SJCRH30 (cell line): ENCODE results near the gene NXPE1. TPM values are rescaled to one million over a fixed set of nuclear protein-coding genes. Genes with fewer than 3 reads are reported as not detected.

ENCODE experiments used
- DNase-seq, 2 experiments: peaks; one replicate each; pipeline ENCODE4 v3.0.0-alpha.2; 2015 to 2020
- H3K27ac ChIP-seq: fragments of 250-450 bp; sonication (Bioruptor Pico); 2 replicates; pipeline ENCODE4 v1.5.1; 2020; ENCODE audit warnings: mild to moderate bottlenecking, moderate library complexity
- H3K27me3 ChIP-seq: fragments of 250-450 bp; sonication (Bioruptor Pico); 2 replicates; pipeline ENCODE4 v1.5.1; 2020; ENCODE audit warnings: mild to moderate bottlenecking, moderate library complexity
- H3K36me3 ChIP-seq: fragments of 250-450 bp; sonication (Bioruptor Pico); 2 replicates; pipeline ENCODE4 v1.5.1; 2020; ENCODE audit warnings: mild to moderate bottlenecking, moderate library complexity
- H3K4me1 ChIP-seq: fragments of 250-450 bp; sonication (Bioruptor Pico); 2 replicates; pipeline ENCODE4 v1.5.1; 2020; ENCODE audit warnings: mild to moderate bottlenecking, moderate library complexity
- H3K4me3 ChIP-seq: fragments of 250-450 bp; sonication (Bioruptor Pico); 2 replicates; pipeline ENCODE4 v1.5.1; 2020; ENCODE audit warnings: mild to moderate bottlenecking, moderate library complexity
- H3K9me3 ChIP-seq: fragments of 250-450 bp; sonication (Bioruptor Pico); replicated peaks from 2 replicates; pipeline ENCODE4 v1.5.1; 2020; ENCODE audit warnings: mild to moderate bottlenecking, moderate library complexity
- total RNA-seq: library from RNA; depleted of rRNA; stranded (reverse); fragments of >200 nt; shearing (Covaris generic); gene quantifications from 2 replicates; pipeline ENCODE4 v1.2.3, GENCODE V29; 2014

Gene NXPE1
- total RNA-seq, 1 experiment from 2014 or later: not detected

DNA sequence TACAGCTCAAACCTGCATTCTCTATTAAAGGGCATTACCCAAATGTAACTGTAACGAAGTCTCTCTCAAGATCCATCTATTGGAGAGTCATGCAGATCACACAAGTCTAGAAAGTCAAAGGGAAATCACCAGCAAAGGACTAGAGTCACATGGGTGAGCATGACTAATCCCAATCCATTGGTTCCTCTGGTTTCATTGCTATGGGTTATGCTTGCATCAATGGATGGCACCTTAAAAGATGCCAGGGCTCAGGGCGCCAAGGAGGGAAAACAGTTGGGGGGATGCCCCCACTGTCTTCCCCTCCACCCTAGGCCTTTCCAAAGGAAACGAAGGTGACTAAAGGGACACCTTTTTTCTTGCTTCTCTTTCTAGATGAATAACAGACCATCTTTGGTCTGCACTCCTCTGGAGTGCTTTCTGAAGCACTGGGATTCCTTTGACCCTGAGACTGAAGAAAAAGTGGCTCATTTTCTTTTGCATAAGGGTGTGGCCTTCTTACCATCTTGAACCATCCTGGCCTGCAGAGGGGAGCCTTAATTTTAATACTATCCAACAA lies 27.8 kb upstream of the NXPE1 start:
- H3K4me1 ChIP-seq: no peaks in the 10 kb centered on the region
- H3K27me3 ChIP-seq: no peaks in the 10 kb centered on the region
- no peak overlapping the region for H3K27ac ChIP-seq
- no peaks in the 10 kb centered on the region for H3K9me3 ChIP-seq
- DNase-seq: no peak
- no peak overlapping the region for H3K4me3 ChIP-seq
- no peaks in the 10 kb centered on the region for H3K36me3 ChIP-seq

- peak; percentile 2 to 8 for DNase-seq
- no peaks in the 10 kb centered on the region for H3K36me3 ChIP-seq
- no peak overlapping the region for H3K27ac ChIP-seq
- no peaks in the 10 kb centered on the region for H3K27me3 ChIP-seq
- H3K4me3 ChIP-seq: no peak overlapping the region
- H3K9me3 ChIP-seq: no peaks in the 10 kb centered on the region
- no peaks in the 10 kb centered on the region for H3K4me1 ChIP-seq
Measured at GRCh38 chr11:114586797-114587196, 27.1 kb upstream of the NXPE1 start.

- H3K9me3 ChIP-seq: no peaks in the 10 kb centered on the region
Measured at GRCh38 chr11:114571712-114572111, 12.0 kb upstream of the NXPE1 start.

GRCh38 chr11:114569801-114570200 lies 10.1 kb upstream of the NXPE1 start:
- no peak overlapping the region for H3K27ac ChIP-seq
- H3K36me3 ChIP-seq: no peaks in the 10 kb centered on the region
- H3K27me3 ChIP-seq: no peaks in the 10 kb centered on the region
- no peaks in the 10 kb centered on the region for H3K4me1 ChIP-seq
- H3K9me3 ChIP-seq: no peaks in the 10 kb centered on the region
- no peak for DNase-seq
- H3K4me3 ChIP-seq: no peak overlapping the region

More at GRCh38 chr11:114571712-114572111, 12.0 kb upstream of the NXPE1 start:
- H3K36me3 ChIP-seq: no peaks in the 10 kb centered on the region
- no peaks in the 10 kb centered on the region for H3K4me1 ChIP-seq
- no peak overlapping the region for H3K4me3 ChIP-seq
- no peak overlapping the region for H3K27ac ChIP-seq
- DNase-seq: no peak
- H3K27me3 ChIP-seq: no peaks in the 10 kb centered on the region

DNA sequence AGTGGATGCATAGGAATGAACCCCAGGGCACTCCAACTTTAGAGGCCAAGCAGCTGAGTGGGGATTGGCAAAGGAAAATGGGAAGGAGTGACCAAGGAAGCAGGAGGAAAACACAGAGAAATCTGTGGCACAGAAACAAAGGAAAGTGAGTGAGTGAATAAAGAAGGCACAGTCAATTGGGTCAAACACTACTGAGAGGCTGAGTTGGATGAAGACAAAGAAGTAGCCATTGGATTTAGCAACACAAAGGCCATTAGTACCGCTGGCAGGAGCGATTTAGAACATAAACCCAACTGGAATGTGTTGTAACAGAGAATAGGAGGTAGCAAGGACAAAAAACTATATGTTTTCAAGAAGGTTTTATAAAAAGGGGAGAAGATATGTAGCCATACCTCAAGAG lies 6.6 kb upstream of the NXPE1 start:
- Histone ChIP-seq H3K9me3 (no peaks in the 10 kb centered on the region), H3K36me3 (no peaks in the 10 kb centered on the region), H3K4me3 (no peak overlapping the region), H3K27me3 (no peaks in the 10 kb centered on the region), H3K27ac (no peak overlapping the region), H3K4me1 (no peaks in the 10 kb centered on the region)
- DNase-seq: no peak

DNA sequence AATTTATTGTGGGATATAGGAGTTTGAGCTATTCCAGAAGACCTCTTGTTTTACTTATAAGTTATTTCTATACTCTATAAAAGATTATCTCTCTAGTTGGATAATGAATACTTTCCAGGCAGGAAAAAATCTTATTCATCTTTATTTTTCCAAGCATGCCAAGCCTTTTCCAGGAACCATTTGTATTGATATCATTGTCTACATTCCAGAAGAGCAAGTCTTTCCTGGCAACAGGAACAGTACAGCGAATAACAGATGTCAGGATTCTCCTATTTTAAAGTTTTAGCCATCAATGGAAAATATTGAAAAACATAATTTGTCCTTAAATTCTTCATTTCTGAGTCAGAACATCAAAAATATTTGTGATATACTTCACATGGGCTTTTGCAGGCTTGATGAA lies 5.2 kb upstream of the NXPE1 start:
- Histone ChIP-seq H3K4me1 (no peaks in the 10 kb centered on the region), H3K9me3 (no peaks in the 10 kb centered on the region), H3K4me3 (no peak overlapping the region), H3K27ac (no peak overlapping the region), H3K27me3 (no peaks in the 10 kb centered on the region), H3K36me3 (no peaks in the 10 kb centered on the region)
- no peak for DNase-seq

DNA sequence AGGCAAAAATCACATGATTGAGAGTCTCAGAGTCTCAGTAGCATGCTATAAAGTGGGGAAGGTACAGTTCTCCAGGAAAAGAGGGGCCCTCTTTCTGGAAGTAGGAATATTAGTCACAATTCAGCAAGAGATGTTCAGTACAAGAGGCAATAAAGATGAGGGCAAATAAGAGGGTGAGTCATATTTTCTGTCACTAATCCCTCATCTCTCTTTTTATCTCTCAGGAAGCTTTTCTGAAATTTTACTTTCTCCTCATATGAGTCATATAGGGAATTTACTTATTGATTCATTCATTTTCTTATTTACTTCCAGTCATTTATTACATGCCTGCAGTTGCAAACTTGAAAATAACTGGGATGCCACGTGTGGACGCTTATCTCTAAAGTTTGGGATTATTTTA lies 3.4 kb upstream of the NXPE1 start:
- Histone ChIP-seq H3K9me3 (no peaks in the 10 kb centered on the region), H3K27ac (no peak overlapping the region)

DNA sequence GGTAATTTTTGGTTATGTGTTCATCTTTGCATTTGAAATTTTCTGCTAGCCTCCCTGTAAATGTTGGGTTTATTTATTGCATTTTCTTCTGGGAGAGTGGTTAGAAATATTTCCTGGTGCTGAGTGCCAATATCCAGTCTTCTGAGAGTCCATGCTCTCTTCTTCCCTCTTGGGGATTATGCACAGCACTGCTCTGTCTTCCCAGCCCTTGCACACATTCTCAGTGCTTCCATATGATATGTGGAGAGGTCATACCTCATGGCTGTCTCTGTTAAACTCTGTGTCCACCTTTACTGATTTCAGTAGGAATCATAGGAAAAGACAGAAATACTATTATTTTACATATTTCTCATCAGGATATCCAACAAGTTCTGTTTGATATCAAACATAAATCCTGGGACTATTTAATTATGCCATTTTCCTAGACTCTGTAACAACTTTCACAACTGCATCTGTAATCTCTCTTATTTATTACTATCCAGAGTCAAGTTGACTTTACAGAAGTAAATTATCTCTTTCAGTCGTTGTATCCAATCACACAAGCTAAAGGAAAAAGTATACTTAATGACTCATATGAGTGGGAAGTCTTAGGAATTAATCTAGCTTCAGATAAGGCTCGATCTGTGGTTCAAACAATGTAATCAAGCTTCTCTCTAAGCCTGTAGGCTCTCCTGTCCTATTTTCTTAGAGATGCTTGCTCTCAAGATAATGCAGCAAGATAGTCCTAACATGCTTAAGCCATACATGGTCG lies 2.7 kb upstream of the NXPE1 start:
- Histone ChIP-seq H3K9me3 (no peaks in the 10 kb centered on the region), H3K27ac (no peak overlapping the region), H3K4me3 (no peak overlapping the region), H3K27me3 (no peaks in the 10 kb centered on the region), H3K4me1 (no peaks in the 10 kb centered on the region), H3K36me3 (no peaks in the 10 kb centered on the region)
- DNase-seq: no peak

More for the DNA sequence above, 3.4 kb upstream of the NXPE1 start:
- no peak overlapping the region for H3K4me3 ChIP-seq
- H3K27me3 ChIP-seq: no peaks in the 10 kb centered on the region
- no peaks in the 10 kb centered on the region for H3K36me3 ChIP-seq
- H3K4me1 ChIP-seq: no peaks in the 10 kb centered on the region
- DNase-seq: no peak

DNA sequence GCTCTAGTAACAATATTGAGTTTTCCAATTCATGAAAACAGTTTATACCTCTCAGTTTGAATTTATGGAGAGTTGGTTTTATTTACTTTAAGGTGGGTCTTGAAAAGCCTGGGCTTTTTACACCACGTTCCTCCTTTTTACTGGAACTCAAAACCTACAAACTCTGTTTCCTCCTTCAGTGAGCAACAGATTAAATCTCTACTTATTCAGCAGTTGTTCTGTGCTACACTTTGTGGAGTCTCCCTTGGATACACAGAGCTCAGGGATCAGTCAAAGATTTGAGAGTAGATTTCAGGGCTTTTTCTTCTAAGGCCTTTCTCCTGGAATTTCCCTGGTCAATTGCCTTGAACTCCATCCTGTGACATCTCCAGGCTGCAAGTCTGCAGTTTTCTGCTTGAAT lies 3.5 kb downstream of the NXPE1 start:
- H3K36me3 ChIP-seq: no peaks in the 10 kb centered on the region
- no peak overlapping the region for H3K27ac ChIP-seq
- no peak overlapping the region for H3K4me3 ChIP-seq
- no peaks in the 10 kb centered on the region for H3K27me3 ChIP-seq
- H3K4me1 ChIP-seq: no peaks in the 10 kb centered on the region
- DNase-seq: peak in 1 of 2 experiments; percentile 0
- H3K9me3 ChIP-seq: no peaks in the 10 kb centered on the region

DNA sequence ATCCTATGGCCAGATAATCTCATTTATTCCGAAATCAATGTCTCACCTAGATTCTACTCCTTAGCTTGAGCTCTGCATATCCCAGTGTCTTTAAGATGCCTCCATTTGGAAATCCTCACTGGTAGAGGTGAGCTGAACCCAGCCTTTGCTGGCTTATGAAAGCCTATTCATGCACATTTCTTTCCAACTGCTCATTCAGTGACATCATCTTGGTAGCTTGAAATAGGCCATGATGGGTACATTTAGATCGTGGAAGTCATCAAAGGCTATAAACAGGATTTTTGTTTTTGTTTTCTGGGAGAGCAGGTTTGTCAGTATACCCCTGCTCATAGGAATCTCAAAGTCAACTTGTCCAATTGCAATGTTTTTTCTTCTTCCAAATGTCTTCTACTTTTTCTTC lies 6.0 kb downstream of the NXPE1 start:
- Histone ChIP-seq H3K36me3 (no peaks in the 10 kb centered on the region), H3K4me1 (no peaks in the 10 kb centered on the region), H3K27ac (no peak overlapping the region), H3K9me3 (no peaks in the 10 kb centered on the region), H3K27me3 (no peaks in the 10 kb centered on the region), H3K4me3 (no peak overlapping the region)
- no peak for DNase-seq

DNA sequence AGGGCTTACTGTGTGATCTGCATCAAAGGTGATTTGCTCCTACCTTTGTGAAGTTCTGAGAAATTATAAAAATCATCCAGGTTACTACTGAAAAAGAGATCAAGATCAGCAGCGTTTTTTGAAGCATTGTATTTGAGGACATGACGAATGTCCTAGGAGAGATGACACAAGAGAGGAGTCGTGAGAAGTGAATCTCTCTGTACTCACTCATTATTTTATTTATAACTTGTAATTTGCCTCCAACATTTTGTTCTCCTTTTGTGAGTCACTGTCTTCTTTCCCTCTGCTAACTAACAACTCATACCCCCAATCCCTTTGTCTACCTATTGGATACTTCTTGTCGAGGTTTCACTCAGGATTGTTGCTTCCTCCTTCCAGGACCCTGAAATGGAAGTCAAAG lies 8.6 kb downstream of the NXPE1 start:
- DNase-seq: no peak
- Histone ChIP-seq H3K4me3 (no peak overlapping the region), H3K36me3 (no peaks in the 10 kb centered on the region), H3K27ac (no peak overlapping the region), H3K9me3 (no peaks in the 10 kb centered on the region), H3K27me3 (no peaks in the 10 kb centered on the region), H3K4me1 (no peaks in the 10 kb centered on the region)

DNA sequence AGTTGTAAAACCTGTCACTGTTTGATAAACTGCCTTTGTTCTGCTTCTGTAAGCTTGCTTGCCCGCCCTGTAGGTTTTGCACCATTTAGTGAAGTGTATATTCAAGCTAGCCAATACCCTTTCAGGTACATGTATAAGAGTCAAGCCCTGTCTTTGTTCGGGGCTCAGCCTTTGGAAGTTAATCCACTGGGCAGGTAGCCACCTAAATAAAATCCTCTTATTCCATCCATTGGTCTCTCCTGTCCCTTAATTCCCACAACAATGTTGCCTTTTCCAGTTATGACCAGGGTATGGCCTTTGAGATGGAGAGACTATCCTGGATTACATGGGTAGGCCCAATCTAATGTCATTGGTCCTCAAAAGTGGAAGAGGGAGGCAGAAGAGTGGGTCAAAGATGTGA lies 34.0 kb downstream of the NXPE1 start:
- no peak for DNase-seq
- no peaks in the 10 kb centered on the region for H3K9me3 ChIP-seq
- no peak overlapping the region for H3K4me3 ChIP-seq
- no peak overlapping the region for H3K27ac ChIP-seq
- no peaks in the 10 kb centered on the region for H3K4me1 ChIP-seq
- no peaks in the 10 kb centered on the region for H3K27me3 ChIP-seq
- no peaks in the 10 kb centered on the region for H3K36me3 ChIP-seq

DNA sequence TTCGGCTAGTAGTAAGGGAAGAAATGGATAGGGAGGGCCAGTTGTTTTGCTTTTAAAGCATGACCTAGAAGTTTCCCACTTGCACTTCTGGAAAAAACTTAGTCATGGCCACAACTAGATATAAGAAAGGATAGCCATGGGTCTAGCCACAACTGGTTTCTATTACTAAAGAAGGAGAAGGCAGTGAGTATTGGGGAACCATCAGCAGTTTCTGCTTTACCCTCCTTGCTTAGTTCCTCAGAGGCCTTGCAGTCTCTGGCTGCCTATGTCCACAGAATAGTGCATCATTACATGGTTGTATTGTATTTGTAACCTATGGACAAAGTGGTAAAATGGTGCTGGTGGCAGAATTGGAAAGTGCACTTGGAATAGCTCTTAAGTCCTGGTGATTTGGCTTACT lies 35.6 kb downstream of the NXPE1 start:
- Histone ChIP-seq H3K4me1 (no peaks in the 10 kb centered on the region), H3K27ac (no peak overlapping the region), H3K36me3 (no peaks in the 10 kb centered on the region), H3K9me3 (no peaks in the 10 kb centered on the region), H3K4me3 (no peak overlapping the region), H3K27me3 (no peaks in the 10 kb centered on the region)
- DNase-seq: no peak

DNA sequence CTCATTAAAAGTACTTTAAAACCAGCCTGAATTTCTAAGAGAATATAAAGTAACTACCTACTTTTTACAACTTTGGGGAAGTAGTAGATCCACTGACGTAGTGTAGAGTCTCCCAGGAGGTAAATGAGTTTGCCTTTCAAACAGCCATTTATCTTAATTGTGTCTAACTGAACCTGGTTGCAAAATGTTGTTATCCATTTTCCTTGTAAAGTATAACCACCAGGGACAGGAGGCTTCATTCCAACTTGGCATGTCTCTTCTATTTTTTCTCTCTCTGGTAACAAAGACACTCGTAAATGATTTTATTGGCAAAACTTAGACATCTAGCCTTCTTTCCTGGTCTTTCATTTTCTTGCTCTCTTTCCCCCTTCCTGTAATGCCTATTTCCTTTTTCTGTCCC lies 36.9 kb downstream of the NXPE1 start:
- H3K36me3 ChIP-seq: no peaks in the 10 kb centered on the region

DNA sequence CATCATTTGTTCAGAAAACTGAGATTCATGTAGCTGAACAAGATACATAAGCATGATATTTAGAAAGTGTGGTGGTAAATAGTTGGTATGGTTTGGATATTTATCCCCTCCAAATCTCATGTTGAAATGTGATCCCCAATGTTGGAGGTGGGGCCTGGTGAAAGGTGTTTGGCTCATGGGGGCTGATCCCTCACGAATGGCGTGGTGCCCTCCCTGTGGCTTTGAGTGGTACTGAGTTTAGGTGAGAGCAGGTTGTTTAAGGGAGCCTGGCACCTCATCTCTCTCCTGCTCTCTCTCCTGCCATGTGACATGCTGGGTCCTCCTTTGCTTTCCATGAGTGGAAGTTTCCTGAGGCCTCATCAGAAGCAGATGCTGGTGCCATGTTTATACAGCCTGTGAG lies 48.1 kb downstream of the NXPE1 start:
- DNase-seq: no peak
- H3K27ac ChIP-seq: no peak overlapping the region
- H3K27me3 ChIP-seq: no peaks in the 10 kb centered on the region
- no peaks in the 10 kb centered on the region for H3K9me3 ChIP-seq
- no peak overlapping the region for H3K4me3 ChIP-seq
- H3K36me3 ChIP-seq: no peaks in the 10 kb centered on the region
- H3K4me1 ChIP-seq: no peaks in the 10 kb centered on the region

More for the DNA sequence above, 36.9 kb downstream of the NXPE1 start:
- Histone ChIP-seq H3K27me3 (no peaks in the 10 kb centered on the region), H3K9me3 (no peaks in the 10 kb centered on the region), H3K4me1 (no peaks in the 10 kb centered on the region), H3K4me3 (no peak overlapping the region), H3K27ac (no peak overlapping the region)
- DNase-seq: no peak

DNA sequence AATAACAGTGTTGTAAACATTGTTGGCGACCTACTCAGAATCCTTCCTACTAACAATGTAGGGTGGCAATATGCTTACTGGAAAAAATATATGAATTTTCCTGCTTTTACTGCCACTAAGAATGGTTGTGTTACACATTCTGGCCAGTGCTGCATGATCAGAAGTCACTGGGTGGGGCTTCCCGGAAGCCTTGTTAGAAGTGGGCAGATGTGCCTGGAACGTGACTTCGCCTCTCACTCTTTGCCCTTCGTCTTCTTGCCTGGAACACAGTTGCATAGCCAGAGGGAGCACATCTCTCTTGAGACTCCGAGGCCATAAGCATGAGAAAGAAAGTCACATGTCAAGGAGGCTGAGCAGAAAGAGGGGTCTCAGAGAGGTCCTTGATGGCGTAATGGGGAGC lies 48.6 kb downstream of the NXPE1 start:
- no peak for DNase-seq
- Histone ChIP-seq H3K27ac (no peak overlapping the region), H3K27me3 (no peaks in the 10 kb centered on the region), H3K36me3 (no peaks in the 10 kb centered on the region), H3K9me3 (no peaks in the 10 kb centered on the region), H3K4me3 (no peak overlapping the region), H3K4me1 (no peaks in the 10 kb centered on the region)
